ENCODE measurements around the gene SMIM32. TPM values are rescaled to one million over a fixed set of nuclear protein-coding genes. Genes with fewer than 3 reads are reported as not detected.

The SMIM32 gene
- total RNA-seq = not detected
- long read RNA-seq = 0 reads

DNA sequence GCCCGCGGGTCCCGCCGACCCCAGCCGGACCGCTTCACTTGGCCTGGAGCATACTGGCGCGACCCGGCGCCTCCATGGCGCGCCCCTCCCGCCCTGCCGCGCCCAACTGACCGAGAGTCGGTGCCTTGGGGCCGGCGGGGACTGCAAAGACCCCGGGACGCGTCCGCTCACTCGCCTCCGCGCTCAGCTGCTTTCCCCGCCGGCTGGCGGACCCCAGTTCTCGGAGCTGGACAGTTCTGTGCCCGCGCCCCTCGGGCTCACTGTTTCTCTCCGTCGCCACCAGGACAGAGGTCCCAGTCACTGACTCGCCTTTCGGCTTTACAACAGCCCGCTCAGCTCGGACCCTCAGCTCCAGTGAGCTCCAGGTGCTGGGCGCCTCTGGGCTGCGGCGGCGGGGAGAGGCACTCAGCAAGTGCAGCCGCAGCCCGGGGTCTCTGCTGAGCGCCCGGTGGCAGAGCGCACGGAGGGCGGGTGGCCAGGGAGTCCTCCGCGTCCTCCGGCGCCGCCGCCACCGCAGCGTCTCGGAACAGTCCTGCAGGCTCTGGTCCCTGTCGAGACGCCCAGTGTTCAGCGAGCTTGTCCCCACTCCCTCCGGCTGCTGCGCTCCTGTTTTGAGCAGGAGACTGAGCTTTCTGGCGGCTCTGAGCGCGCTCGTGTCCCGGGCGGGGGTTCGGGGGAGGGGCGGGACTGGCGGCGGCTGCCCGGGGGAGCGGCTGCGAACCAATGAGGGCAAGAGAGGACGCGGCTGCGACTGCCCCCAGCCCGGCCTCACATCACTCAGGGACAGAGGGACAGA, at the start of gene SMIM32:
Gene SMIM32, minus strand, starts transcription at position 637 of the 796 bp plus-strand sequence. CDS start 638 bp downstream, outside the sequence.
- DNase-seq (ENCODE audit: low spot score) = peak; percentile 89

DNA sequence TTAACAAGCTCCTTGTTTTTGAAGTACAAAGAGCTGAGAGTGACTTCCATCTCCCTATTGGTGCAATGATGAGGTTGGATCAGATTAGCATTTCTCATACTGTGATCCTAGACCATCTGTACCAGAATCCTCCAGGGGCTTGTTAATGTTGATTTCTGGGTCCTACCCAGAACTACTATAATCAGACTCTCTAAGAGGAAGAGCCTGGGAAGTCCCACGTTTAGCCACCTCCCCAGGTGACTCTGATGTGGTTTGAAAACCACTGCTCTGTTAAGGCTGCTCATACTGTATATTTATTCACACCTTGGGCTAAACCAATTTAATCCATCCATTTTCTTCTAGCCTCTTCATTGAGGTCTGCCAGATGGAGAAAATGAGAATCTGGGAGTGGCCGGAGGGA, 49.6 kb upstream of the SMIM32 start:
- DNase-seq (ENCODE audit: low spot score) = no peak

DNA sequence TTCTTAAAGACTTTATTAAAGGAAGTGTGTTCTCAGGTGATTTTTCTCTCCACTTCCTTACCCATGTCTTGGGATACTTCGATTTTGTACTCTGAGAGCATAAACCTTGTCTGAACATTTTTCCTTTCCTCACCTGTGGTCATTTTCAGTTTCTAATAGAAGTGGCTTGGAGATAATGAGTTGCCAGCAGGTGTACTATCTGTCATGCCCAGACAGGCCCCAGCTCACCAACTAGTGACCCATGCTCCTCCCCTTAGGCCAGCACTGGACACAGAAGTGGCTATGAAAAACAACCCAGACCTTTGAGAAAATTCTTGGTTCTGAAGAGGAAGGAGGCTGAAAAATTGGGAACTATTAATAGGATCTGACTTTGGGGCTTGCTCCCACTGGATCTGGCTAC, 49.2 kb upstream of the SMIM32 start:
- no peak for DNase-seq (ENCODE audit: low spot score)

DNA sequence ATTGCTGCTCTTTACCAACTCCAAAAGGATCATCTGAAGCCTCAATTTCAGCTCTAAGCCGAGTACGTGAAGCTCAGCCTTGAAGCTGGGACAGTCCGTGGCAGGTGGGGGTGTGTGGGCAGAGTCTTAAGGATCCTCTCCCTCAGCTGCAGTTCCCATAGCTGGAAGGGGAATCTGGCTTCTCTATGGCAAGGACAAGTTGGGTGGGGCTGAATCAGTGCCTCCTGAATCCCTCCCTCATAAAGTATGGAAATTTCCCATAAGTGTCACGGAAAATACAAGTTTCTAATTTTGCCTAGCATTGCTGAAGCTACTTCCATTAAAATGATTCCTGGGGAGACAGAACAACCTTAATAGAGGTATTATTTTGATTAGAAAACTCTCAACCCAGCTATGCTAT, 47.9 kb upstream of the SMIM32 start:
- no peak for DNase-seq (ENCODE audit: low spot score)

DNA sequence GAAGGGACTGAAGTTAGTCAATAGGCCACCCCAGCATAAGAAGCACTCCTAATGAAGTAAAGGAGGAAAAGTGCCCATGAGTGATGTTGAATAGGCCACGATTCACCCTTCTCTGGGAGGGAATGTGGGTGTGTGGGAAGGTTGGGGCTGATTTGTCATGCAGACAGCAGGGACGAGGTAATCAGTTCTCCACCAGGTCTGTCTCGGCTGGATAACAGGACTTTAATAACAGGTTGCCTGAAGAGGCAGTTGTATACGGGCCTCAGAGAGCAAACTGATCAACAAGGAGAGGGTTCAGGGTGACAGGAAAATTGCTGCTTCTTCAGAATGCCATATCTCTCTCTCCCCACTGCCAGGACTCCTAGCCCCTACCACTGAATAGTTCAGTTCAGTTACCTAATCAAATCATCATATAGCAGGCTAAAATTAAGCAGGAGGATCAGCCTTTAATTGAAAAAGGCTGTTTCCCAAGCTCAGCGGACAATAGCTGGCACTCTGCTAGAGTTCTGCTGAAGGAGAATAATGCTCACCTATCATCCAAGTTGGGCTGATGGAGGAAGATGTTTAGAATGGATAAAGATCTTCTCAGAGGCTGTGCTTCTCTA, 43.6 kb upstream of the SMIM32 start:
- DNase-seq (ENCODE audit: low spot score) = no peak

DNA sequence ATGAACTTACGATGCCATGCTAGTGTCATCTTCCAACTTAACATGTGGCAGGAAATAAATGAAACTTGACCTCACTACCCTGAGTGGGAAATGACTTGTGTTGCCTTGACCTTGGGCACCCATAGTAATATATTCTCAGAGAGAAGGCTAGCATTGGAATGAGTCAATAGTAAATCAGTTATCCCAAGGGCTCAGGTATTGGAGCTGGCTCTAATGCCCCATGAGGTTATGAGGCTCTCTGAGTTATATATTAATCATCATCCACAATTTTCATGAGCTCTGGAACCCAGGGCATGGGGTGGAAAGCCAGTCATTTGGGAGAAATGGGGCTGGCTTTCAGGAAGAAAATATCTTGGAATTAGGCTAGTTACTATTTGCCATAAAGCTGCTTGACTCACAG, 42.4 kb upstream of the SMIM32 start:
- no peak for DNase-seq (ENCODE audit: low spot score)

DNA sequence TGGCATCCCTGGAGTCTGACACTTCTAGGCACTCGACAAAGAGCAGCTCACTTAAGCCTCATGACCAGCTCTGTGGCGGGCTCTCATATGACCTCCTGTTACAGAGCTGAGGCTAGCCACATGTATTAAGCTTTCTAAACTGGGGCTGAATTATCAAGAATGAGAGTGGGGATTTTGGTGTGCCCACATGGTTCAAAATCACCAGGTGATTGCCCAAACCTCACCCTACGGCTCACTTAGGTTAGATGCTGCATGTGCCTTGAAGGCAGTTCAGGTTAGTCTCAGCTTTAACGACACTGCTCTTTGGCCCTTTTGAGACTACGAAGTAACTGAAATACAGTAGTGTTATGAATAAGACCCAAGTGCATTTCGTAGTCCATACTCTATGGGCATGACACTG, 39.4 kb upstream of the SMIM32 start:
- no peak for DNase-seq (ENCODE audit: low spot score)

DNA sequence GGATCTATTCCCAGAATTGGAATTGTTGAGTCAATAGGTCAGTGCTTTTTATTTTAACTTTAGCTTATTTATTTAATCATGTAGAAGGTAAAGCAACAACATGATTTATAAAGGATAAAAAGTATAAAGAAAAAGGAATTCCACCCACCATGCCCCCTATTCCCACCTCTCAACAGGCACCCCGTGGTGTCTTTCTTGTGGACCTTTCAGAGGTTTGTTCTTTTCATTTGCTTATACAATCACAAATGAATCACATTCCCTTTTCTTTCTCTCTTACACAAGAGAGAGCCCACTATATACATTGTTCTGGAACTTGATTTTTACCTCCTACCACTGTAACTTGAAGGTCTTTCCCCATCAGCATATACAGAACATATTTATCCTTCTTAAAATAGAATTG, 37.2 kb upstream of the SMIM32 start:
- DNase-seq (ENCODE audit: low spot score) = no peak

DNA sequence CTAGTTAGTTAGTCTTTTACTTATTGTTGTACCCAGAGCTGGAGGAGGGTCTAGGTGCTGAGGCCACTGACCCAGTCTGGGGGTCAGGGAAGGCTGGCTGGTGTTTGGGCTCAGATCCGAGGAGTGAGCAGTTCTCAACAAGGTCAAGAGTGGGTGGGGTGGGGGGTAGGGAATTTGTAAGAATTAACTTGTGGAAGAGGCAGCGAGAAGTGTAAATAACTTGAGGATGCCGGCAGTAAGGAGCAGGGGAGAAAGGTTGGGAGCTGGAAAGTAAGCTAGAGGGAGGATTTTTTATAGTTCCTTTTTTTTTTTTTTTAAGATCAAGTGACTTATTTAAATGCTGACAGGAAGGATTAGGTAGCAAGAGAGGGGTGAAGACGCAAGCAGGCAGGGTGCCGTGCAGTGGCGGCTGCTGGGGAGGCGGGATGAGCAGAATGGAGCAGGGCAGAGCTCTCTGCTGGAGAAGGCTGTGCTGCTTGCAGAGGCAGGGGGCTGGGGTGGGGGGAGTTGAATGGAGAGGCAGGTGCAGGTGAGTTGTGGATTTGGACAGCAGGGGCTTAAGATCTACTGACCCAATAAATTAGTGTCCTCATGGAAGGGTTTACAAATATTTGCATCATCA, 35.3 kb upstream of the SMIM32 start:
- DNase-seq (ENCODE audit: low spot score) = no peak

DNA sequence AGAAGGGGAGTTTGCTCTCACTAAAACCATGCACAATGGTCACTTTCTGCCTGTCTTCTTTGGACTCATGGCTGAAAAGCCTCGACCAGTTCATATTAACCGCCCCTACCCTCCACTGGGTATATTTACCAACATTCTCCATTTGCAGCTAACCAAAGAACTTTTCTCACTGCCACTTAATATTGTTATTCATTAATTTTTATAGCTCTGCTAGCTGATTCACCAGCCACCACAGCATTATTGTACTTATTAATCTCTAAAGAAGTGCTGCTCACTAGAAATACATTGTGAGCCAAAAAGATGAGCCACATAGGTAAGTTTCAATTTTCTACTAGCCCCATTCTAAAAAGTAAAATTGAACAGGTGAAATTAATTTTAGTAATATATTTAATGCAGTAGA, 33.4 kb upstream of the SMIM32 start:
- DNase-seq (ENCODE audit: low spot score) = no peak

DNA sequence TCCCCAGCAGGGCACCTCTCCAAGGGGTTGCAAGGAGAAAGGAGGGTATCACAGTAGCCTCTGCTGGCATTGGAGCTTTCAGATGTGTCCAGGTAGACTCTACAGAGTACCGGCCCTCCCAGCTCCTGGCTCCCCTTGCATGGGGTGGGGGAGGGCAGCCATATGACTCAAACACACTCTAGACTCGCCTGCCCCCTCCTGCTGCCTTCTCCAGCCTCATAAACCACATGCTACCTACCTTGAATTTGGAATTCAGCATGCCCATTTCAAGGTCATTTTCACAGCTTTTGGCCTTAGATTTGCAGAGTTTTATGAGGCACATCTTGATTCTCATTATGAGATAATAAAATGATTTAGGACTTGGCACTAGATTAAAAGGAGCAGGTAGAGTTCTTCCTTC, 32.8 kb upstream of the SMIM32 start:
- DNase-seq (ENCODE audit: low spot score) = no peak

DNA sequence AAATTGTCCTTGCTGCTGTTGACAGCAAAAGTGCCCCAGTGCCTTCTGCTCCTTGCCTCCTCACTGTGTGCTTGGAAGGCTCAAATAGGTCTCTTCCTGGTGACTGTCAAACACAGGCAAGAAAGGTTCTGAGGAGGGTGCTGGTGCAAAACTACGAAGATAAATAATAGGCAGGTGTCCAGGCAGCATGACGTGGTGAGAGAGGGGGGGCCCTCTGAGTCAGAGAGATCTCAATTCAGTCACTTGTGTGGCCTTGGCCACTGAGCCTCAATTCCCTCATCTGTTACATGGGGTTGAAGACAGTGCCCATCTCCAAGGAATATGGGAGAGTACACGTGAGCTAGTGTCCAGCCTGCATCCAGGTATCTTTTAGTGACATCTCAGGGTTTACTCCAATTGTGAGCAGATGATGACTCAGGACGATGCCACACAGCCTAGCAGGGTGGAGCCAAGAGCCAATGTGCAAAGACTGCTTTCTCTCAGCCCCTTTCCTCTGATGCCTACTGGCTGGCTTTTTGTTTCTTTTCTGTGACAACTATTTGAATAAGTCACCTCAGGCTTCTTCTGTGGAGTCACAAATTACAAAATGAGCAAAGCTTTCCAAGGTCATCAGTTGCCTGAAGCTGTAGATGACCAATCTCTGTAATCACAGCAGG, 29.7 kb upstream of the SMIM32 start:
- no peak for DNase-seq (ENCODE audit: low spot score)

DNA sequence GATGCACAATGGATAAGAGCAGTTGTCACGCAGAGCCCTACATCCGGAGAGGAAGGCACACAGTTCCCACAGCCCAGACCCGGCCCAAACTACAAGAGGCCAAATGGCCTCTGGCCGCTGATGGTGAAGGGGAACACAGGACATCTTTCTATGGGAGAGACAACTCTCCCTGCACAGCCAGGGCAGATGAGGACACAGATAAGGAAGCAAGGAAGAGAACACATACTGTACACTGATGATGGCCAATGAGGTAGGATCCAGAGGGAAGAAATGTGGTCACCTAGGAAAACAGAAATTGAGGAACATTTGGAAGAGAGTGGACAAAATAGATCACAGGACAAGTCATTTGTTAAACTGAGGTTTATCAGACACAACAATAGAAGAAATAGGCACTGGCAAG, 28.4 kb upstream of the SMIM32 start:
- DNase-seq (ENCODE audit: low spot score) = no peak

DNA sequence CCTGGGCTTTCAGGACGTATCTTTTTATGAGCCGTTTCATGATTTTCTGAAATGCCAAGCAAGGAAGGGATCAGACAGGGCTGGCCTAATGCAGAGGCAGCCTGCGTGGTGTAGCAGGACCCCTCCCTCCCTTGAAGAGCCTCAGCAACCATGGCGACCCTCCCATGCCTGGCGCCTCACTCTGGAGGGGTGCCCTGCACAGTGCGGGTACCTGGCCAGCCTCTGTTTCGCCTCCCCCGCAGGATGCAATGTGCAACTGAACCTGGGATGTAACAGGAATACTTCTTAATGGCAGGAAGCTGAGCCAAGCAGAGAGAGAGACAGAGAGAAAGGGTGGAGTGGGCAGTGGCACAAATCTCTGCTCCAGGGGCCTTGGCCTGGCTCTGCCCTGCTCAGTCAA, 23.3 kb upstream of the SMIM32 start:
- no peak for DNase-seq (ENCODE audit: low spot score)

DNA sequence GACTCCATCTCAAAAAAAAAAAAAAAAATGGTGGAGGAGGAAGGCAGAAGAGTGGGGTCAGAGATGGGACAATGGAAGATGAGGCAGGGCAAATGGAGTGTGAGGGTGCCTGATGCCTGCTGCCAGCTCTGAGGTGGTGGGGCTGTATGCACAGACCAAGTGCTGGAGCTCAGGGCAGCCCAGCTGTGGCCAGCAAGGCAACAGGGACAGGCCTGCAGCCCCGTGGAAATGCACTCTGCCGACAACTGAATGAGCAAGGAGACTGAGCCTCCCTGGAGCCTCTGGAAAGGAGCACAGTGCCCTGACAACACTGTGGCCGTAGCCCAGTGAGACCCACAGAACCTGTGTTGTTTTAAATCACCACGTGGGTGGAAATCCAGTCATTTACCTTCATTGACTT, 22.9 kb upstream of the SMIM32 start:
- DNase-seq (ENCODE audit: low spot score) = peak; percentile 59

DNA sequence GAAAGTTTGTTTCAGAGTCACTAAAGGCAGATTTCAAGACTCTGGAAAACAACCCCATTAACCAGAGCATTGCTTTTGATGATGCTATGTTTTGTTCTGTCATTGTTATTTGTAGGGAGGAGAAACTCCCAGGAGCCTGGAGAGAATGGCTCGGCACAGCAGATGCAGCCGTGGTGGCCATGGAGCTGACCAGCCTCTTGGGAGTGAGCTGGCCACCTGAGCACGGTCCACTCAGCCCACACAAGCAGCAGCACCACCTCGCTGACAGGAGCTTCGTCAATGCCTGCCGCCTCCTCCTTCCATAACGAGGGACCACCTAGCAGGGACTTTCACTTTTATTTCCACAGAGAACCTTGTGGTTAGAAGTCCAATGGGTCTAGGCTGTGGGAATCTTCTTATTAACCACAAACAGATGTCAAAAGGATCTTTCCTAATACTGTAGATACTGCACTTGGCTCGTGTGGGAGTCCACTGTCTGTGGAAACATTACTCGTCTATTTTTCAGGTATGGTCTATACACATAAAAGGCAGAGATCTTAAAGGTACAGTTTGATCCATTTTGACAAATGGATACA, 21.0 kb upstream of the SMIM32 start:
- DNase-seq (ENCODE audit: low spot score) = no peak

DNA sequence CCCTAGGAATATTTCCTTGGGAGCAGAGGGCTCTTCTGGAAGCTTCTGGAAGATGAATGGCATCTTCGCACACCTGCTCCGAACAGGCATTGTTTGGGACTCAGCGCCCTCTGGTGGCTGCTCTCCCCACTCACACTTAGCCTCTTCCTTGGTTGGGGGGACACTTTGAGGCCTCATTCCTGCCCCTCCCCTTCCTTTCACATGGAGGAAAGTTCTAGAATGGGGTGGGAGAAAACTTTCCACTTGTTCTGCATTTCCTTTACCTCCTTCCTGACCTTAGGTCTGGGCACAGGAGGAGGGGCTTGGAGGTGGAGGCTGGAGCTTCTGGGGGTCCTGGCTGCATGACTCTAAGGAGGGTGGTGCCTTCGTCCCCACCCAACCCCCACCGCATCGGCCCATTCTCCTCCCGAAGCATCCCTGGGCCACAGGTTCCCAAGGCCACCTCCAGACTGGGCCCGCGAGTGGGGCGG, 19.3 kb upstream of the SMIM32 start:
- DNase-seq (ENCODE audit: low spot score) = no peak

DNA sequence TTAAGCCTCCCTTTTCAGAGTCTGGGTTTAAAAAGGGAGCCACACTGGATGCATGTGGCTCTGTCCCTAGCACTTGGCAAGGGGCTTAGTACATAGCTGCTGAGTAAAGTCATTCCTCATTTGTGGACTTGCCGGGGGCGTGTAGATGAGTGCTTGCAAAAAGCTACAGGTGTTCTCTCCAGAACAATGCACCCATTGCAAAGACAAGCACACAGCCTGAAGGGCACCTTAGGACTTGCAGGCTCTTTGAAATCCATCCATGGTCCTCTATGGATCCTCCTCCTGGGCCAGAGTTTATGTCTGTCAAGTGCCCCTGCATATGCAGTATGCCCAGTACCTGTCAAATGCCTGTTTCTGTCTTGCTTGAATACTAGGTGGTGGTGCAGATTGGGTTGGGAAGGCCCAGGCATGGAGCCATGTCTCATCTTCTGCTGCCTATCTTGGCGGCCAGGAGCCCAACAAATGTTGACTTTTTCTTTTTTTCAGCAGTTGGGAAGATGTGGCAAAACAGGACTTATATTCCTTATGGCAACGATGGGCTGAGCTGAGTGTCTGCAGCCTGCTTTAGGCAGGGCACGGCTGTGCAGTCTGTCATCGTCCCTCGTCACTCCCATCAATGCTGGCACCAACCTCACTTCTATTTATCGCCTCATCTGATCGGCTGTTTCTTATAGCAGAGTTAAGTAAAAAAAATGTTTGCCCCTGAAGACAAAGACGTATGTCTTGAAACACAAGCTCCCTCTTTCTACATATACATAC, 18.5 kb upstream of the SMIM32 start:
- DNase-seq (ENCODE audit: low spot score) = peak; percentile 65

DNA sequence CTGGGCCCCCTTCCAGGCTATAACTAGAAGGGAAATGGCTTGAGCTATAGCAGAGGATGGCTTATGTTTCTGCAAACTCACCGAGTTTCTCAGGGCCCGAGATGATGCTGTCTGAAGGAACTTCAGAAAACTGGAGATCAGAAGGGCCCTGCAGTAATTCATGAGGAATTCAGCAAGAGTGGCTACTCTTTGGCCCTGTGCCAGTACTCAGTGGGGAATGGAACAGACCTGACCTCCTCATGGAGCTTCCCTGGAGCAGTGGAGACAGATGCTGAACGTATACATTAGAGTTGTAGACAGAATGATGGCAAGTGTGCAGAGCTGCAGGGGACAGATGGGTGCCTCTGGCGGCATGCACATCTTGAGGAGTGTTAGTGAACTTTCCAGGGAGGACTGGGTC, 17.3 kb upstream of the SMIM32 start:
- DNase-seq (ENCODE audit: low spot score) = no peak

DNA sequence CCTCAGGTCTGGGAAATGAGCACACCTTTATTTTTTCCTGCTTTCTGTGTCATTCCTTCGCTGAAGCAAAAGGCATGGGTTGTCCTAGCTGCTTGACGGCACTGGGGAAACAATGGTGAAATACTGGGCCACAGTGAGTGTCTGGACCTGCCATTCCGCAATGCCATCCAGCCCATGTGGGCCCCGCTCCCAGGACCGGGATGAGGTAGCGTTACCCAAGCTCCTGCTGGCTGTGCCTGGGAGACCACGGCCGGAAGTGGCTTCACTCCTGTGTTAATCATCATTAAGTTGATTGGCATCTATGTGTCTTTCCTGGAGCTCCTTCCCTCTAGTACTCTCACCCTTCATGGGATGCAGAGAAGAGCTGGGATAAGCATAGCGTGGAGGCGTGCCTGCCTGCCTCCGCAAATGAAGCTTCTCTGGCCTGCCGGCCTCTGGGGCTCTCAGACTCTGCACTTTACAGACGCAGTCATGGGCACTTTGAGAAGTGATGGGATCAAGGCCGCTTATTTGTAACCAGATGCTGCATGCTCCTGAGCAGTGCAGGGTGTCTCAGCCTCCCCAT, 16.5 kb upstream of the SMIM32 start:
- peak; percentile 71 for DNase-seq (ENCODE audit: low spot score)

DNA sequence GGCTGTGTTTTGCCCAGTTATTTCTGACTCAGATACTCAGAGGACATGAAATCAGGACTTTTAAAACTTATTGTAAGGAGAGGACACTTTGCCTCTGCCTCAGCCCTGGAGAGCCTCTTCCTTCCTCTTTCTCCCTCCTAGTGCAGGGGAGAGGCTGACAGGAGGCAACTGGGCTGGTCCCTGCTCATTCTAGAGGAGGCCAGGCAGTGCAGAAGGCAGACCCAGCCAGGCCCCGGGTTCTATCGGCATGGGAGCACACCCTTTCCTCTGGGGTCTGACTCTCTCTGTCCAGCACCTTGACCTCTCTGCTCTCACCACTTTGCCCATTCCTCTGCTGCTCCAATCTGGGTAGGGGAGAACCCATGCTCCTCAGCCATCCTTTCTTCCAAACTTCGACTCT, 16.0 kb upstream of the SMIM32 start:
- peak; percentile 62 for DNase-seq (ENCODE audit: low spot score)
